Smooth muscle cell (in vitro differentiated cells): ENCODE results near the gene IPO4. TPM values are rescaled to one million over a fixed set of nuclear protein-coding genes. Genes with fewer than 3 reads are reported as not detected.
"Not testable (repeated sequence)": the region's sequence is repeated elsewhere in the genome, so short reads cannot be mapped to it uniquely, and the experiment has no call there.

ENCODE experiments used
- DNase-seq: peaks from one replicate; lab custom pipeline; 2025; ENCODE audit not compliant: unreplicated experiment; lab: John Stamatoyannopoulos, UW
- H2AFZ ChIP-seq: fragments of 200-600 bp; sonication (generic); 2 replicates; pipeline ENCODE4 v1.6.0; 2016; ENCODE audit warnings: antibody characterized with exemption, low read depth, mild to moderate bottlenecking
- H3F3A ChIP-seq: fragments of 200-600 bp; sonication (generic); 2 replicates; pipeline ENCODE4 v1.6.0; 2017; ENCODE audit warnings: antibody characterized with exemption, low read depth
- H3K27ac ChIP-seq: fragments of 200-600 bp; sonication (generic); 2 replicates; pipeline ENCODE4 v1.5.1; 2016; ENCODE audit warnings: low read depth, mild to moderate bottlenecking
- H3K27me3 ChIP-seq: fragments of 200-600 bp; sonication (generic); 2 replicates; pipeline ENCODE4 v1.6.1; 2016; ENCODE audit warnings: low read depth, mild to moderate bottlenecking
- H3K36me3 ChIP-seq: fragments of 200-600 bp; sonication (generic); 2 replicates; pipeline ENCODE4 v1.5.1; 2016; ENCODE audit warnings: low read depth
- H3K4me1 ChIP-seq: fragments of 200-600 bp; sonication (generic); 2 replicates; pipeline ENCODE4 v1.5.1; 2016; ENCODE audit warnings: low read depth
- H3K4me2 ChIP-seq: fragments of 200-600 bp; sonication (generic); 2 replicates; pipeline ENCODE4 v1.6.0; 2016; ENCODE audit warnings: mild to moderate bottlenecking
- H3K4me3 ChIP-seq: fragments of 200-600 bp; sonication (generic); 2 replicates; pipeline ENCODE4 v1.5.1; 2016; ENCODE audit warnings: mild to moderate bottlenecking
- H3K79me2 ChIP-seq: fragments of 200-600 bp; sonication (generic); 2 replicates; pipeline ENCODE4 v1.6.0; 2016; ENCODE audit warnings: low read depth, mild to moderate bottlenecking
- H3K9ac ChIP-seq: fragments of 200-600 bp; sonication (generic); 2 replicates; pipeline ENCODE4 v1.6.0; 2016; ENCODE audit warnings: low read depth
- H3K9me3 ChIP-seq: fragments of 200-600 bp; sonication (generic); replicated peaks from 2 replicates; pipeline ENCODE4 v1.5.1; 2016; ENCODE audit warnings: low read depth
- H4K20me1 ChIP-seq: fragments of 200-600 bp; sonication (generic); 2 replicates; pipeline ENCODE4 v1.6.0; 2016; ENCODE audit warnings: low read depth
- WGBS: methylation state at CpG from one replicate; pipeline ENCODE4 v1.1.7; 2016; ENCODE audit warnings: low lambda C conversion rate; 5-methylcytosine and 5-hydroxymethylcytosine counted together
- polyA plus RNA-seq: library from polyadenylated mRNA; unstranded; fragments of >200 nt; fragmentation: Nextera tagmentation; extraction: Ambion mirVana; gene quantifications from 2 replicates; pipeline ENCODE4 v1.2.1, GENCODE V29; 2016
- total RNA-seq: library from RNA; depleted of rRNA; stranded (reverse); fragments of >200 nt; gene quantifications from 2 replicates; pipeline ENCODE4 v1.2.3, GENCODE V29; 2014
- TF ChIP-seq, protein P1 (sequence below): fragments of 200-600 bp; sonication (generic); IDR thresholded peaks from 2 replicates; pipeline ENCODE4 v1.5.1; 2017; ENCODE audit warnings: borderline replicate concordance, mild to moderate bottlenecking, antibody characterized with exemption; ENCODE audit not compliant: insufficient read depth, poor library complexity, severe bottlenecking

IPO4 gene
- total and polyA plus RNA-seq, 2 experiments from 2014 or later: 14.7 to 20.5 TPM

DNA sequence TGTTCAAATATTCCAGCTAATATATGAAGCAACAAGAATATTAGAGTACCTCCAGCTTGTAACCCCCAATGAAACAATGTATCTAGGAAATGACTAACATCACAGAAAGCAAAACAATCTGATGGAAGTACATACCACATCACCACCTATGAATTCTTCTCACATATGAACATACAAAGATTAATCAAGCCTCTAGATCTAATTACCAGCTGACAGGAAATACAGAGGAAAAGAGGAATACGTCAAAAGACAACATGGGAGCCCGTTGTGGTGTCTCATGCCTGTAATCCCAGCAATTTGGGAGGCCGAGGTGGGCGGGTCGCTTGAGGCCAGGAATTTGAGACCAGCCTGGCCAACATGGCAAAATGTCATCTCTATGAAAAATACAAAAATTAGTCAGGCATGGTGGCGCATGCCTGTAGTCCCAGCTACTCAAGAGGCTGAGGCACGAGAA is 36.0 kb upstream of the IPO4 start:
- Histone ChIP-seq H3K27me3 (no peaks in the 10 kb centered on the region), H2AFZ (no peak overlapping the region), H3K9ac (no peak overlapping the region), H3K9me3 (no peaks in the 10 kb centered on the region), H3K4me3 (no peak overlapping the region), H4K20me1 (peaks cover 58% of the 10 kb centered on the region), H3K27ac (no peak overlapping the region), H3K79me2 (peaks cover 99% of the 10 kb centered on the region), H3K4me2 (no peak overlapping the region), H3K36me3 (no peaks in the 10 kb centered on the region), H3K4me1 (no peaks in the 10 kb centered on the region), H3F3A (no peaks in the 10 kb centered on the region)
- TF ChIP-seq, protein P1, sequence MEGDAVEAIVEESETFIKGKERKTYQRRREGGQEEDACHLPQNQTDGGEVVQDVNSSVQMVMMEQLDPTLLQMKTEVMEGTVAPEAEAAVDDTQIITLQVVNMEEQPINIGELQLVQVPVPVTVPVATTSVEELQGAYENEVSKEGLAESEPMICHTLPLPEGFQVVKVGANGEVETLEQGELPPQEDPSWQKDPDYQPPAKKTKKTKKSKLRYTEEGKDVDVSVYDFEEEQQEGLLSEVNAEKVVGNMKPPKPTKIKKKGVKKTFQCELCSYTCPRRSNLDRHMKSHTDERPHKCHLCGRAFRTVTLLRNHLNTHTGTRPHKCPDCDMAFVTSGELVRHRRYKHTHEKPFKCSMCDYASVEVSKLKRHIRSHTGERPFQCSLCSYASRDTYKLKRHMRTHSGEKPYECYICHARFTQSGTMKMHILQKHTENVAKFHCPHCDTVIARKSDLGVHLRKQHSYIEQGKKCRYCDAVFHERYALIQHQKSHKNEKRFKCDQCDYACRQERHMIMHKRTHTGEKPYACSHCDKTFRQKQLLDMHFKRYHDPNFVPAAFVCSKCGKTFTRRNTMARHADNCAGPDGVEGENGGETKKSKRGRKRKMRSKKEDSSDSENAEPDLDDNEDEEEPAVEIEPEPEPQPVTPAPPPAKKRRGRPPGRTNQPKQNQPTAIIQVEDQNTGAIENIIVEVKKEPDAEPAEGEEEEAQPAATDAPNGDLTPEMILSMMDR: no peak
- WGBS: 95% methylated on average over 7 of the region's 7 CpGs
- no peak for DNase-seq

DNA sequence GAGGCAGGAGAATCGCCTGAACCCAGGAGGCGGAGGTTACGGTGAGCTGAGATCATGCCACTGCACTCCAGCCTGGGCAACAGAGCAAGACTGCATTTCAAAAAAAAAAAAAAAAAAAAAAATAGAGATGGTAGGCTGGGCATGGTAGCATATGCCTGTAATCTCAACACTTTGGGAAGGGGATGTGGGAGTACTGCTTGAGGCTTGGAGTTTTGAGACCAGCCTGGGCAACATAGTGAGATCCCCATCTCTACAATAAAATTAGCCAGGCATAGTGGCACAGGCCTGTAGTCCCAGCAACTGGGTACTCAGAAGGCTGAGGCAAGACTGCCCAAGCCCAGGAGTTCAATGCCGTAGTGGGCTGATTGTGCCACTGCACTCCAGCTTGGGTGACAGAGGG is 34.4 kb upstream of the IPO4 start:
- not testable (repeated sequence) for H3K9ac ChIP-seq, H3K27ac ChIP-seq, H3K27me3 ChIP-seq, H3K4me3 ChIP-seq, H3K4me2 ChIP-seq, H3F3A ChIP-seq, H3K36me3 ChIP-seq, DNase-seq, H3K9me3 ChIP-seq, H3K4me1 ChIP-seq, H2AFZ ChIP-seq
- Histone ChIP-seq H3K79me2 (peaks cover 86% of the 10 kb centered on the region), H4K20me1 (peaks cover 50% of the 10 kb centered on the region)
- WGBS: 97% methylated on average over 4 of the region's 4 CpGs

DNA sequence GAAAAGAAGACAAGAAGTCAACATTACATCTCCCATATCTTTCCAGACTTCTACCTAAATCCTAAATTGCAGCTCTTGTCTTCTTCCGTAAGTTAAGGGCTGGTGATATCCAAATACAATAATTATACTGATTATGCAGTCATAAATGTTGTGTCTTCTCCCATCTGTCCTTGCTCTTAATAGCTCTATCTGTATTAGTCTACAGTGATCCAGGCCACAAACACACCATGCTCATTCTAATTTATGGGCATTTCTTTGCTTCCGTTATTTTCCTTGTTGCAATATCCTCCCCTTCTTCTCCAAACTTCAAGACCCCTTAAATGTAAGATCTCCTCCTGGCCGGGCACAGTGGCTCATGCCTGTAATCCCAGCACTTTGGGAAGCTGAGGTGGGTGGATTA is 30.9 kb upstream of the IPO4 start:
- Histone ChIP-seq H3K27ac (no peak overlapping the region), H2AFZ (no peak overlapping the region), H3K4me1 (peaks cover 3% of the 10 kb centered on the region), H3K9ac (no peak overlapping the region), H4K20me1 (peaks cover 23% of the 10 kb centered on the region), H3K79me2 (peaks cover 51% of the 10 kb centered on the region), H3K4me2 (no peak overlapping the region), H3K4me3 (no peak overlapping the region), H3K27me3 (no peaks in the 10 kb centered on the region), H3K36me3 (no peaks in the 10 kb centered on the region), H3K9me3 (no peaks in the 10 kb centered on the region), H3F3A (peaks cover 4% of the 10 kb centered on the region)
- 67% methylated on average over 3 of the region's 3 CpGs for WGBS
- DNase-seq: no peak
- TF ChIP-seq, protein P1: no peak

DNA sequence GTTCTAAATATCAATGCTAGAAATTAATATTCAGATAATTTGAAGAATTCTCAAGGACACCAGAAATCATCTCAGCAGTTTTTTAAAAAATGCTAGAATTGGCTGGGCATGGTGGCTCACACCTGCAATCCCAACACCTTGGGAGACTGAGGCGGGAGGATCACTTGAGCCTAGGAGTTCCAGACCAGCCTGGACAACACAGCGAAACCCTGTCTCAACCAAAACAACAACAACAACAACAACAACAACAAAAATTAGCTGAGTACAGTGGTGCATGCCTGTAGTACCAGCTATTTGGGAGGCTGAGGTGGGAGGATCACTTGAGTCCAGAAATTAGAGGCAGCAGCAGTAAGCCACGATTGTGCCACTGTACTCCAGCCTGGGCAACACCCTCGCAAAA is 30.5 kb upstream of the IPO4 start:
- Histone ChIP-seq H3K9me3 (no peaks in the 10 kb centered on the region), H3K4me3 (no peak overlapping the region), H3F3A (peaks cover 4% of the 10 kb centered on the region), H3K27me3 (no peaks in the 10 kb centered on the region), H3K9ac (no peak overlapping the region), H4K20me1 (peaks cover 23% of the 10 kb centered on the region), H2AFZ (no peak overlapping the region), H3K4me1 (peaks cover 3% of the 10 kb centered on the region), H3K79me2 (peaks cover 47% of the 10 kb centered on the region), H3K36me3 (no peaks in the 10 kb centered on the region), H3K4me2 (no peak overlapping the region), H3K27ac (no peak overlapping the region)
- TF ChIP-seq, protein P1: no peak
- DNase-seq: no peak
- WGBS: 98% methylated on average over 4 of the region's 4 CpGs

DNA sequence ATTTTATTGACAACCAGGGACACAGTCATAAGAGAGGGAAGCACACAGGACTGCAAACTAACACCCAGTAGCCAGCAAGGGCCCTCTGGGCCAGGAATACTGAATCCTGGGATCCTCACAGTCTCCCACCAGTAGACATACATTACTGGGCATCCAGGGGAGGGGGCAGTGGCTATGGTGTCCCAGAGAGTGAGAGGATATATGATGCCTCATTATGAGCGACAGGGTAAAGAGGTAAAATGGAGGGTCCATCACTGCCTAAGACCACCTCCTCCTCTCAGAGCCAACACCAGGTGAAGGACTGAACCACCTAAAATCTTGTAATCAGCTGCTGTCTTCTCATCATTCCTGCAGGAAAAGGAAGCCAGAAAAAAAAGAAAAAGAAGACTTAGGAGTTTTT is 28.3 kb upstream of the IPO4 start:
- not testable (repeated sequence) for H3F3A ChIP-seq, H3K9ac ChIP-seq, H3K4me3 ChIP-seq, H3K27me3 ChIP-seq, H3K27ac ChIP-seq, H4K20me1 ChIP-seq, H3K4me1 ChIP-seq, DNase-seq, H3K4me2 ChIP-seq, H3K36me3 ChIP-seq, H2AFZ ChIP-seq, H3K9me3 ChIP-seq
- 100% methylated on average over 1 of the region's 1 CpG for WGBS
- H3K79me2 ChIP-seq: peaks cover 31% of the 10 kb centered on the region
